Measurements from ENCODE around the gene ZKSCAN3. TPM values are rescaled to one million over a fixed set of nuclear protein-coding genes. Genes with fewer than 3 reads are reported as not detected.

ZKSCAN3 gene
- total and polyA plus RNA-seq, 10 of the 15 experiments (the other 5 are each of a cell fraction or from before 2014, with no cell fraction given): 0.86 to 4.3 (median 3.1) TPM

GRCh38 chr6:28383235-28384142 is 33.7 kb downstream of the ZKSCAN3 start:
- H3K9ac ChIP-seq (ENCODE audit: control insufficient read depth, insufficient read depth, low read length): no peak overlapping the region
- no peak for DNase-seq (ENCODE audit: low read depth, low spot score)
- POLR2A ChIA-PET: interaction anchor here (0.9 to 2.5 kb wide), 8 partner anchors 11 to 258 kb away, joined by 3 to 10 read pairs (median 6); partner anchors contain the start of genes ZKSCAN8, ZSCAN12 and ZSCAN16
- peak; percentile 51; the same call in 1 of the 2 replicates for TF ChIP-seq BCL11A (IDR thresholded peaks at IDR 0.05; ENCODE audit: low read depth, low read length)
- TF ChIP-seq E2F8 (IDR thresholded peaks at IDR 0.05; ENCODE audit: low read depth, partially characterized antibody): no peak
- TF ChIP-seq REST (IDR thresholded peaks at IDR 0.05; ENCODE audit: low read depth, low read length): no peak
- peak; percentile 51; the same call in 1 of the 2 replicates for TF ChIP-seq DPF2 (IDR thresholded peaks at IDR 0.05)
- peak; percentile 80; the same call in 1 of the 2 replicates for TF ChIP-seq MAX (IDR thresholded peaks at IDR 0.05; ENCODE audit: low read depth, low read length)
- TF ChIP-seq BMI1 (IDR thresholded peaks at IDR 0.05; ENCODE audit: borderline replicate concordance): no peak
- no peak for TF ChIP-seq KLF5 (IDR thresholded peaks at IDR 0.05; ENCODE audit: partially characterized antibody)
- peak; percentile 64; the same call in 1 of the 2 replicates for TF ChIP-seq TCF12 (IDR thresholded peaks at IDR 0.05; ENCODE audit: low read depth, low read length)
- TF ChIP-seq SMC3 (IDR thresholded peaks at IDR 0.05; ENCODE audit: borderline replicate concordance, low read length): no peak
- TF ChIP-seq IKZF1 (conservative IDR thresholded peaks at IDR 0.05): peak; percentile 78
- no peak for TF ChIP-seq NFYA (IDR thresholded peaks at IDR 0.05; ENCODE audit: borderline replicate concordance, low read depth, low read length)
- peak; percentile 63 to 75 for TF ChIP-seq IKZF2 (IDR thresholded peaks at IDR 0.05)
- TF ChIP-seq RAD51 (IDR thresholded peaks at IDR 0.05): peak; percentile 64

More at GRCh38 chr6:28383235-28384142, 33.7 kb downstream of the ZKSCAN3 start:
- ChIA-PET SMC1A (ENCODE audit: uncharacterized antibody, unreplicated experiment) (interaction anchor here (0.5 to 5.5 kb wide), 20 partner anchors 8 to 486 kb away, joined by 3 to 35 read pairs (median 4); partner anchors contain the start of genes ZKSCAN3, ZSCAN26 and ZSCAN31), RAD21 (ENCODE audit: unreplicated experiment) (interaction anchor here (0.8 to 2.5 kb wide), 11 partner anchors 11 to 257 kb away, joined by 3 to 26 read pairs (median 6); partner anchors contain the start of genes ZKSCAN3, ZKSCAN4, ZSCAN12 and ZSCAN26), CTCF (interaction anchor here (0.7 to 5.6 kb wide), 17 partner anchors 12 to 566 kb away, joined by 3 to 59 read pairs (median 3); partner anchors contain the start of genes ZKSCAN3, ZSCAN12 and ZSCAN26)
- peaks cover 1% of the 10 kb centered on the region for H3K9me3 ChIP-seq (replicated peaks; ENCODE audit: control insufficient read depth, insufficient read depth, low read length)
- no peaks in the 10 kb centered on the region for H3K27me3 ChIP-seq (replicated peaks in 1 of 2; ENCODE audit: control insufficient read depth in 2 of 2, insufficient read depth in 2 of 2, low read length in 1 of 2)
- peak overlapping the region; percentile 50; the same call in 1 of the 2 replicates for H3K27ac ChIP-seq (ENCODE audit: control insufficient read depth, insufficient read depth)
- peak overlapping the region; percentile 38; the same call in 1 of the 2 replicates for H3K4me3 ChIP-seq
- H3K4me1 ChIP-seq (ENCODE audit: control insufficient read depth, insufficient read depth, low read length): no peaks in the 10 kb centered on the region
- FAIRE-seq: peak; percentile 83
- H3K79me2 ChIP-seq (ENCODE audit: control insufficient read depth, insufficient read depth, low read length): no peaks in the 10 kb centered on the region; the same call in 1 of the 2 replicates
- WGBS (ENCODE audit: insufficient coverage, insufficient replicate concordance, low lambda C conversion rate, missing lambda C conversion rate): 12% methylated on average over 28 of the region's 31 CpGs
- peak overlapping the region; percentile 27 for H2AFZ ChIP-seq (ENCODE audit: control insufficient read depth, low read depth, low read length)
- H3K36me3 ChIP-seq (ENCODE audit: control insufficient read depth in 2 of 2, insufficient read depth in 2 of 2, low read length in 1 of 2): peaks cover 3 to 13% of the 10 kb centered on the region in 2 experiments; a peak in 3 of 4 replicates
- ATAC-seq: peak; percentile 97
- in situ Hi-C loops (cut with MboI): no loop called here
- intact Hi-C loops (cut with micrococcal nuclease; ENCODE audit: unreplicated experiment): loop anchor here (2.0 kb wide), 1 partner anchor 15 kb away; the partner anchor contains the start of gene ZSCAN12
- H4K20me1 ChIP-seq (ENCODE audit: control insufficient read depth, insufficient read depth): no peaks in the 10 kb centered on the region
- peak overlapping the region; percentile 73 for H3K4me2 ChIP-seq (ENCODE audit: control insufficient read depth, insufficient read depth)
- BruUV-seq (replicated peaks): no TSS peak

Data from GM12878 (cell line).